Subcutaneous abdominal adipose tissue (tissue), 5 donors: Measurements from ENCODE around the gene LMO3.
"Not testable (repeated sequence)": the region's sequence is repeated elsewhere in the genome, so short reads cannot be mapped to it uniquely, and the experiment has no call there.

Experiments used
- H3K27ac ChIP-seq: one replicate; pipeline ENCODE4 v1.7.0; 2013; ENCODE audit warnings: low read depth, mild to moderate bottlenecking, inconsistent platforms, low read length, moderate library complexity
- H3K27me3 ChIP-seq, 5 donors: one replicate each; pipeline ENCODE4 v1.7.0; 2013; ENCODE audit warnings: low read length in 5 of 5, inconsistent platforms in 1 of 5; ENCODE audit not compliant: control insufficient read depth in 5 of 5, insufficient read depth in 4 of 5
- H3K36me3 ChIP-seq, 5 donors: one replicate each; pipeline ENCODE4 v1.7.0; 2013; ENCODE audit warnings: low read length in 5 of 5; ENCODE audit not compliant: control insufficient read depth in 5 of 5, insufficient read depth in 5 of 5
- H3K4me1 ChIP-seq, 5 donors: one replicate each; pipeline ENCODE4 v1.7.0; 2013; ENCODE audit warnings: low read length in 5 of 5, mild to moderate bottlenecking in 3 of 5, moderate library complexity in 1 of 5; ENCODE audit not compliant: control insufficient read depth in 5 of 5, insufficient read depth in 5 of 5
- H3K4me3 ChIP-seq, 5 donors: one replicate each; pipeline ENCODE4 v1.7.0; 2013; ENCODE audit warnings: low read length in 5 of 5, low read depth in 1 of 5
- H3K9ac ChIP-seq, 5 donors: one replicate each; pipeline ENCODE4 v1.7.0; 2013; ENCODE audit warnings: low read length in 5 of 5, mild to moderate bottlenecking in 4 of 5, moderate library complexity in 3 of 5
- H3K9me3 ChIP-seq, 5 donors: one replicate each; pipeline ENCODE4 v1.7.0; 2013; ENCODE audit warnings: low read length in 5 of 5; ENCODE audit not compliant: control insufficient read depth in 5 of 5
- donor health status: healthy.
- donor health status: healthy.
- donor health status: healthy.
- donor health status: healthy.
- donor health status: healthy.

LMO3 gene

DNA sequence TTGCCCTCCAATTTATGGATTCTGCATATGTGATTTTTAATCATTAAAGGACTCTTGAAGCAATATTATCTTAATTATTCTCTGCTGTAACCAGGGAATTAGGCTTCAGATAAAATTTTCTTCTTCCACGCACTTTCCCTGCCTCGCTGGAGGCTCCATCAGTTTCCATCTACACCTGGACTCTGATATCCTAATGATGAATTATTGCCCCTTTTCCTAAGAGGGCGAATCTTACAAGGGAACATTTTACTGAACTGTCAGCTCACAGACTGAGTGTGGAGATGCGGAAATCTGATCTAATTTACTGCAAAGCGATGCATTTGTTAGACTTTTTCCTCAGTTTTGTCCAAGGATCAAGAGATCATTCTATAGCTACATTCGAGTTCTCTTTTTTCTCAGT lies 43.0 kb downstream of the LMO3 start:
- Histone ChIP-seq H3K9ac (no peak overlapping the region), H3K4me3 (no peak overlapping the region), H3K36me3 (peaks cover 0 to 10% (median 0%) of the 10 kb centered on the region in 5 donors)

GRCh38 chr12:16562435-16562834 lies 43.5 kb downstream of the LMO3 start:
- Histone ChIP-seq H3K27ac (no peak overlapping the region), H3K4me1 (peaks cover 0 to 6% (median 0%) of the 10 kb centered on the region in 5 donors), H3K4me3 (no peak overlapping the region), H3K36me3 (peaks cover 0 to 10% (median 0%) of the 10 kb centered on the region in 5 donors), H3K27me3 (no peaks in the 10 kb centered on the region), H3K9me3 (no peaks in the 10 kb centered on the region), H3K9ac (no peak overlapping the region)

More for the DNA sequence above, 43.0 kb downstream of the LMO3 start:
- peaks cover 0 to 6% (median 0%) of the 10 kb centered on the region in 5 donors for H3K4me1 ChIP-seq
- no peak overlapping the region for H3K27ac ChIP-seq
- H3K9me3 ChIP-seq = no peaks in the 10 kb centered on the region
- H3K27me3 ChIP-seq = no peaks in the 10 kb centered on the region

DNA sequence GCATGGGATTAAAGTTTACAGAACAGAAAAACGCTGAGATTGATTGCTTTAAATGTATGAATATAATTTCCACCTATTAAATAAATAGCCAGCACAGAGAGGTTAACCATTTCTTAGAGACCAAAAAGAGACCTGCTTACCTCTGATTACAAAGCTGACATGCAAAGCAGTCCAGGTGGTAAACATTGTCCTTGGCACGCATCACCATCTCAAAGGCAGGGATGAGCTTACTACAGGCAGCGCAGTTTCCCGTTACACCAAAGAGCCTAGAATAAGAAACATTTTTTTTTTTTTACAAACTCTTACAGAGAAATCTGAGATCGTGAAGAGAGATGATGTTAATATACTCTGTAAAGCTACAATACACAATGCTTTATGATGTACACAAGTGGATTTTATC lies 45.7 kb downstream of the LMO3 start:
- Histone ChIP-seq H3K4me1 (peaks cover 0 to 8% (median 0%) of the 10 kb centered on the region in 5 donors), H3K9me3 (no peaks in the 10 kb centered on the region), H3K36me3 (peaks cover 0 to 17% (median 0%) of the 10 kb centered on the region in 5 donors), H3K9ac (no peak overlapping the region), H3K27me3 (no peaks in the 10 kb centered on the region), H3K4me3 (no peak overlapping the region), H3K27ac (no peak overlapping the region)

DNA sequence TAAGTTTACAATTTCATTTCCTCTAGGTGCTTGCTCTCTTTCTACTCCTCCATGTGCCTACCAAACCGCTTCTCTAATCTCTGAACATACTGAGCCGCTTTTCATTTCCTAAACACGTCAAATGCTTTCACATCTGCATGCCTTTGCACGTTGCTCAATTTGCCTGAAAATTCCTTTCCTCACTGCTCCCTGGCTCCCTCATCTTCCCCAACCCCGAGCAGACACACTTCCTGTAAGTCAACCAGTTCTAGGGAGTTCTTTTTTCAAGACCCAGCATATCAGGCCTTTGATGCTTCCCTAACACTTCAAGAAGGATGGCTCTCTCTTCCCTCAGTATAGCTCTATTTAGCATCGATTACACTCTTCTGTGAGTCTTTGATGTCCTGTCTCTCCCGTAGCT lies 50.3 kb downstream of the LMO3 start:
- H3K4me3 ChIP-seq = no peak overlapping the region
- H3K36me3 ChIP-seq = peaks cover 0 to 19% (median 0%) of the 10 kb centered on the region in 5 donors
- H3K27me3 ChIP-seq = no peaks in the 10 kb centered on the region

GRCh38 chr12:16553457-16553856 lies 52.5 kb downstream of the LMO3 start:
- no peak overlapping the region for H3K4me3 ChIP-seq

More for the DNA sequence above, 50.3 kb downstream of the LMO3 start:
- Histone ChIP-seq H3K4me1 (peaks cover 0 to 4% (median 0%) of the 10 kb centered on the region in 5 donors), H3K9me3 (no peaks in the 10 kb centered on the region), H3K9ac (no peak overlapping the region), H3K27ac (no peak overlapping the region)

DNA sequence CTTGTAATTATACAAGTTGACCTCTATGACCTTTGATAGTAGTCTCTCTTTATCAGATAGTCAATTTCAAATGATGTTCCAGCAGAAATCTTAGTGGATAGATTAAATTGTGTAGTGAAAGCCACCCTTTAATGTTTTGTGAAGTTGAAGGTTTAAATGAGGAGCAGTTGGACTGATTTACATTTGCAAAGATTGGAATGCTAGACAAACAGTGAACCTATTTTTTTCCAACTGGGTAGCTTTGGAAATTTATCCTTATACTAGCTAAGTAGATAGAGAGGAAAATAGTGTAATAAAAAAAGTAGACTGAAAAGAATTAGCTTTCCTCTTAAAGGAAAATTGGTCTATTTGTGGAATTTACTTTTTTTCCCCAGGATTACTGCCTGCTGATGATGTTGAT lies 53.7 kb downstream of the LMO3 start:
- no peaks in the 10 kb centered on the region for H3K27me3 ChIP-seq
- H3K4me1 ChIP-seq = peaks cover 0 to 4% (median 0%) of the 10 kb centered on the region in 5 donors
- peaks cover 0 to 10% (median 0%) of the 10 kb centered on the region in 5 donors for H3K36me3 ChIP-seq

More at GRCh38 chr12:16553457-16553856, 52.5 kb downstream of the LMO3 start:
- Histone ChIP-seq H3K27me3 (no peaks in the 10 kb centered on the region), H3K4me1 (peaks cover 0 to 4% (median 0%) of the 10 kb centered on the region in 5 donors), H3K9me3 (no peaks in the 10 kb centered on the region), H3K36me3 (peaks cover 0 to 13% (median 0%) of the 10 kb centered on the region in 5 donors), H3K9ac (no peak overlapping the region), H3K27ac (no peak overlapping the region)

GRCh38 chr12:16545836-16546235 lies 60.1 kb downstream of the LMO3 start:
- Histone ChIP-seq H3K27me3 (no peaks in the 10 kb centered on the region), H3K4me3 (no peak overlapping the region), H3K36me3 (peaks cover 0 to 3% (median 0%) of the 10 kb centered on the region in 5 donors), H3K4me1 (no peaks in the 10 kb centered on the region), H3K9ac (no peak overlapping the region), H3K9me3 (no peaks in the 10 kb centered on the region), H3K27ac (no peak overlapping the region)

More for the DNA sequence above, 53.7 kb downstream of the LMO3 start:
- Histone ChIP-seq H3K9me3 (no peaks in the 10 kb centered on the region), H3K9ac (no peak overlapping the region), H3K4me3 (no peak overlapping the region), H3K27ac (no peak overlapping the region)

- Histone ChIP-seq H3K27me3 (no peaks in the 10 kb centered on the region), H3K36me3 (no peaks in the 10 kb centered on the region), H3K9ac (no peak overlapping the region), H3K4me1 (no peaks in the 10 kb centered on the region), H3K4me3 (no peak overlapping the region), H3K27ac (no peak overlapping the region), H3K9me3 (no peaks in the 10 kb centered on the region)
These were observed 63.4 kb downstream of the LMO3 start for GRCh38 chr12:16542586-16542985.

DNA sequence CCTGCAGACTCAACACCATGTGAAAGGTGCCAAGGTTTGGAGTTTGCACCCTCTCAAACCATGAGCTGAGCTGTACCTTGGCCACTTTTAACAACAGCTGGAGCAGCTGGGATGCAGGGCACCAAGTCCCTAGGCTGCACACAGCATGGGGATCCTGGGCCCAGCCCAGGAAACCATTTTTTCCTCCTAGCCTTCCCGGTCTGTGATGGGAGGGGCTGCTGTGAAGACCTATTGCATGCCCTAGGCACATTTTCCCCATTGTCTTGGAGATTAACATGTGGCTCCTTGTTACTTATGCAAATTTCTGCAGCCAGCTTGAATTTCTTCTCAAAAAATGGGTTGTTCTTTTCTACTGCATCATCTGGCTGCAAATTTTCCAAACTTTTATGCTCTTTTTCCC lies 68.3 kb downstream of the LMO3 start:
- not testable (repeated sequence) for H3K9me3 ChIP-seq, H3K36me3 ChIP-seq, H3K4me1 ChIP-seq, H3K27me3 ChIP-seq, H3K4me3 ChIP-seq, H3K27ac ChIP-seq, H3K9ac ChIP-seq

- H3K36me3 ChIP-seq = no peaks in the 10 kb centered on the region
- no peaks in the 10 kb centered on the region for H3K4me1 ChIP-seq
- H3K27me3 ChIP-seq = no peaks in the 10 kb centered on the region
- no peaks in the 10 kb centered on the region for H3K9me3 ChIP-seq
- H3K27ac ChIP-seq = no peak overlapping the region
- H3K4me3 ChIP-seq = no peak overlapping the region
- no peak overlapping the region for H3K9ac ChIP-seq
These were observed 74.3 kb downstream of the LMO3 start for GRCh38 chr12:16531621-16532020.
